DMS 273 (cell line): ENCODE measurements around the gene PLEKHA6.
"Not testable (repeated sequence)": the region's sequence is repeated elsewhere in the genome, so short reads cannot be mapped to it uniquely, and the experiment has no call there.

Experiments
- DNase-seq: peaks from one replicate; lab custom pipeline; 2025; ENCODE audit not compliant: unreplicated experiment; lab: John Stamatoyannopoulos, UW

Gene PLEKHA6

DNA sequence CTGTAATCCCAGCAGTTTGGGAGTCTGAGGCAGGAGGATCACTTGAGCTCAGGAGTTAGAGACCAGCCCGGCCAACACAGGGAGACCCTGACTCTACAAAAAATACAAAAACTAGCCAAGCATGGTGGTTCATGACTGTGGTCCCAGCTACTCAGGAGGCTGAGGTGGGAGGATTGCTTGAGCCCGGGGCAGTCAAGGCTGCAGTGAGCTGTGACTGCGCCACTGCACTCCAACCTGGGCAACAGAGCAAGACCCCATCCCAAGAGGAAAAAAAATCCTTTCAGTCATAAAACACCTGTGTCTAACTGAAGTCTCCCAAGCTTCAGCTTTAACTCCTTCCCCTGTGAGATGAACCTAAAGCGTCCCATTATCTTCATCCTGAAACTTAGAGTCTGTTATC, 112.9 kb downstream of the PLEKHA6 start:
- no peak for DNase-seq

DNA sequence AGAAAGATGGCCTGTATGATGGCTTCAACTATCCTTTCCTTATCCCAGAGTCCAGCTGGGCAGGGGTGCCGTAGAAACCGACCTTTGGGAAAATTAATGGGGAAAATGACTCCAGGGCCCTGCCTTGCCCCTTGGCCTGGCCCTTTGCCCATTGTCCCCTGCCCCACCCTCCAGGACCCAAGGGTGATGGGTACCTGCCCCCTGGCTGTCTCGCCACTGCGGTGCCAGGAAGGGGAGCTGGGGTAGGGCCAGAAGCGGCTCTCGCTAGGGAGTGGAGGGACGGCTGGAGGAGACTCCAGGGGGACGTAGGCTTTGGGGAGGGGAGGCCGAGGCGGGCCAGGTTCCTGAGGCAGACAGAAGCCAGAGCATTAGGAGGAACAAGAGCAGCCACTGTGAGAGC, 116.8 kb downstream of the PLEKHA6 start:
- DNase-seq = no peak

DNA sequence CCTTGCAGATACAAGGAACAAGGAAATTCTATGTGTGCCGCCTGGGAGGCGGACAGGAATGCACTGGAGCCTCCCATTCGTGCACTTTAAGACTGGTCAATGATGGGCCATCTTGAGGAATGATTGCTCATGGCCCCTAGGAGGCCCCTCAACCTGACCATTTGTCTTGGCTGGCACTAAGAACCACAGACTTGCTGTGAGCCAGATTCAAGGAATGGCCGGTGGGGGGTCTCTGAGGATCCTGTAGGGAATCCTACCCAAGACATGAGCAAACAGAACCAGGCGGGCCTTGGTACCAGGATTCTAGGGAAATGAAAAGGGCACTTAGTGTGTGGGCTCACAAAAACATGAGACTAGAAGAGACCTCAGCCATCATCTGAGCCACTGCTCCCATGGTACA, 117.8 kb downstream of the PLEKHA6 start:
- no peak for DNase-seq

DNA sequence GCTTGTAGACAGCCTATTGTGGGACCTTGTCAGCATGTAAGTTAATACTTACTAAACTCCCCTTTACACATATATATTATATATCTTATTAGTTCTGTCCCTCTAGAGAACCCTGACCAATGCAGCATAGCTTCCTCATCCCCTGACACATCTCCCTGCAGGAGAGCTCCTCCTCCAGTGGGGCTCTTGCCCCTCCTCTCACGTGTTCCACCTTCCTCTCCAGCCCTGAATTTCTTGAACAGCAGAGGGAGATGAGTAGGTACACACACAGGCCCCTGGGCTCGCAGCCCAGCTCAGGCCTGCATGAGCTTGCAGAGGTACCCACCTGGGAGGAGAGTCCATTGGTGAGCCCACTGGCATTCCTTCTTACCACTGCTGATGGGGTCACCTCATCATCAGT, 118.7 kb downstream of the PLEKHA6 start:
- DNase-seq = peak; percentile 28

DNA sequence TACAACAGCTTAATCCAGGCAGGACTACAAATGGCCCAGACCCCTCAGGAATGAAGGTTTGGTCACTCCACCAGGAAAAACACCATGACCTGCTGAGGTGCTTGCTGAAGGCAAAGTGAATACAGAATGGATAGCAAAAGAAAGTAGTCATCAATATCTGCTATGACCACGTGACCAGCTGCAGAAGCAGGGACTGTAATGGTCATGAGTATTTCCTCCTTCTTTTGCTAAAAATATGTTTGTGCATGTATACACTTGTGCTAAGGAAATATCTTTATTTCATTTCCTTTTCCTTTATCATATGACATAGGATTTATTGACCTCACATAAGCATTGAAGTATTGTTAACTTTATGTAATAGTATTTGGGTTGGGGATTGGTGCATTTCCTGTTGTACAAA, 119.5 kb downstream of the PLEKHA6 start:
- DNase-seq = no peak

DNA sequence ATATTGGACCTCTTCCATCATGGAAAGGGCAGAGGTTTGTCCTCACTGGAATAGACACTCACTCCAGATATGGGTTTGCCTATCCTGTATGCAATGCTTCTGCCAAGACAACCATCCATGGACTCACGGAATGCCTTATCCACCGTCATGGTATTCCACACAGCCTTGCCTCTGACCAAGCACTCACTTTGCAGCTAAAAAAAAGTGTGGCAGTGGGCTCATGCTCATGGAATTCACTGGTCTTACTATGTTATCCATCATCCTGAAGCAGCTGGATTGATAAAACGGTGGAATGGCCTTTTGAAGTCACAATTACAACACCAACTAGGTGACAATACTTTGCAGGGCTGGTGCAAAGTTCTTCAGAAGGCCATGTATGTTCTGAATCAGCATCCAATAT, 120.3 kb downstream of the PLEKHA6 start:
- DNase-seq = not testable (repeated sequence)

DNA sequence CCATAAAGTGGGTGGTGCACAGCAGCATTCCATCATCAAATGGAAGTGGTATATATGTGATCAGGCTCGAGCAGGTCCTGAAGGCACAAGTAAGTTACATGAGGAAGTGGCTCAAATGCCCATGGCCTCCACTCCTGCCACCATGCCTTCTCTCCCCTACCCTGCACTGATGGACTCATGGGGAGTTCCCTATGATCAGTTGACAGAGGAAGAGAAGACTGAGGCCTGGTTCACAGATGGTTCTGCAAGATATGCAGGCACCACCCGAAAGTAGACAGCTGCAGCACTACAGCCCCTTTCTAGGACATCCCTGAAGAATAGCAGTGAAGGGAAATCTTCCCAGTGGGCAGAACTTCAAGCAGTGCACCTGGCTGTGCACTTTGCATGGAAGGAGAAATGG, 121.2 kb downstream of the PLEKHA6 start:
- not testable (repeated sequence) for DNase-seq

DNA sequence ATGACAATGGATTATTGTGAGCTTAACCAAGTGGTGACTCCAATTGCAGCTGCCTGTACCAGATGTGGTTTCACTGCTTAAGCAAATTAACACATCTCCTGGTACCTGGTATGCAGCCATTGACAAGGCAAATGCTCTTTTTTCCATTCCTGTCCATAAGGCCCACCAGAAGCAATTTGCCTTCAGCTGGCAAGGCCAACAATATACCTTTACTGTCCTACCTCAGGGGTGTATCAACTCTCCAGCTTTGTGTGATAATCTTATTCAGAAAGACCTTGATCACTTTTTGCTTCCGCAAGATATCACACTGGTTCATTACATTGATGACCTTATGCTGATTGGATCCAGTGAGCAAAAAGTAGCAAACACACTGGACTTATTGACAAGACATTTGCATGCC, 122.2 kb downstream of the PLEKHA6 start:
- DNase-seq = not testable (repeated sequence)

DNA sequence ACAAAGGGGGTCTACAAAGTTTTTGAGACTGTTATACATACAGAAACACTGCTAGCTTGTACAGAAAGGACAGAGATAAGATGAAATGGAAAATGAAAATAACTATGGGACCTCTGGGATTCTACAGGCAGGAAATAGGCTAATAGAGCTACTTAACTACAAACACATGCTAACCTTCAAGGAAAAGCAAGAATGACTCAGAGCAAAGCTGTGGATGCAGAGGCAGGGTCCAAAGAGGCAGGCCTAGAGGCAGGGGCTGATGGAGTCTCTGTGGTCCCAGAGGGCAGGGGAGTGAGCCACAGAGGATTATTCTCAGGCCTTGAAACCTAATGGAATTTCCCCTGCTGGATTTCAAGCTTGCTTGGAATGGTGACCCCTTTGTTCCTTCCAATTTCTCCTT, 127.2 kb downstream of the PLEKHA6 start:
- no peak for DNase-seq

DNA sequence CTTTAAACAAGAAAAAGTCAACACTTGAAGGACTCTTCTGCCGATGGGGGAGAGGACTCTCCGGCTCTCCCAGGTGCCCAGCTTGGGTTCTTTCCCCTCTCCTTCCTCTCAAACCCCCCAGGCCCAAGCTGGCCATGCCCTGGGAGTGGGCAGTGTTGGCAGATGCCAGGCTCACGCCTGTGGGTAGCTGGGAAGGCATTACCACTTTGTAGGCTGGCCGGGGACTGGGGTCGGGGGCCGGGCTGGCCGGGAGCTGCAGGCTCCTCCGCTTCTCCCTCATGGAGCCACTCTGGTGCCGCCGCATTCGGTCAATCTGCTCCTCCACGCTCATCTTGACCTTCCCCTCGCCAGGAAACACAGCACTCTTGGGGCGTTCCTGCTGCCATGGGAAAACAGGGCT, 129.5 kb downstream of the PLEKHA6 start:
- DNase-seq = no peak

DNA sequence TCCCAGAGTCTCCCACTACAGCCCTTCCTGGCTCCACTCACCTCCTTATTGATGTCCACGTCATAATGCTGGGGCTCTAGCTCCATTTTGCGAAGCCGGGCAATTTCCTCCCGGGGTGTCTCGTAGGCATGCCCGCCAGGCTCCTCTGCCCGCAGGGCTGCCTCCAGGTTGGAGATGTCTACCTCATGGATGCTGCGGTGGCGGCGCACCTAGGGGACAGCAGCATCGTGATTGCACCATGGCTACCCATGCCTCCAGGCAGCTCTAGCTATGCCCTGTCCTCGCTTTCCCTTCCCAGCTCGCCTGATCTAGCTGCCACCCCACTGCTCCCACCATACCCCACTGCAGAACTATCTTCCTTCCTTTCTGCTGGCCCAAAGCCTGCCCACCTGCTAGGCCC, 130.8 kb downstream of the PLEKHA6 start:
- no peak for DNase-seq

DNA sequence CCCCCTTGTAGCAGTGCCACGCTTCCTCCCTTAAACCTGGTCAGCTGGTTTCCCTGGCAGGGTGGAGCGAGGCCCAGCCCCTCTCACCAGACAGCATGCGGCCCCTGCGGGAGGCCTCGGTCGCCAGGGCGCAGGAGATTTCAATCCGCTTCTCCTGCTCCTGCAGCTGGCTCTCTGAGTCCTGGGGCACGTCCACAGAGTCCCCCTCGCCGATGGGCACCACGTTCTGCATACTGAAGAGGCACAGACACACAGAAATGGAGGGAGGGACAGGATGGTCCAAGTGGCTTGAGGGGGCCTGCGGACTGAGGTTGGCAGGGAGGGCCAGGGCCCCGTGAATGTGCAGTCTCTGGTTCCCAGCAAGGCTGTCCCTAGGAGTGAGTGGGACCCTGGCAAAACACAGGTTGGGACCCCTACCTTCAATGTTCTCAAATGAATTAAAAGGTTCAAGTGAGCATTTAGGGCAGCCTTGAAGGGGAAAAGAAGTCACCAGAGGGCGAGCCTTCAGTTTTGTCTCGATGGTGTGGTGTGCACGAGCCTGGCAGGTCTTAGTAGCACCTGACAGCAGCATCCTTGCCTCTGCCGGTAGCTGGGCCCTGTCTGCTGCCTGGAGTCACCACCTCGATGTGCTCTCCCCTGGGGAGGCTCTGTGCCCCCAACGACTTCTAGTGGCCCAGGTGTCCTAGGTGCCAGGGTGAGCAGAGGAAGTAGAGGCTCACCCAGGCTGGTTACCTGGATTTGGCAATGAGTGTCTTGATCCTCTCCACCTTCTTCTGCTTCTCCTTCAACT, 131.5 kb downstream of the PLEKHA6 start:
- DNase-seq = no peak

DNA sequence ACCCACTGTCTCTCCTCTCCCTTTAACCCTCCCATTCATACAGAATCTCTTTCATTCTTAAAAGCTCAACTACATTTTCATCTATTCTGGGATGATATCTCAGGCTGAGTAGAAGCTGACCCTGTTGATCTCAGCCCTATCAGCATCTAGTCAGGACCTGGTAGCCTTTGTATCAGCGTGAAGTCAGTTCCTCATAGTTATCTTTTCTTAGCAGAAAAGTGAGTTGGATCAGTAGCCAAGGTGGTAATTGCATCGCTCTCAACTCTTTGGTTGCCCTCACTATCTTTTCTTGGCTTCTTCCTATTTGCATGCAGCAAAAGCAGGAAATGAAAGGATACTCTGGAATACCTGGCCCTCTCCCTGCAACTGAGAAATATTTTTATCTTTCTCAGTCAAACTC, 132.4 kb downstream of the PLEKHA6 start:
- DNase-seq = no peak

DNA sequence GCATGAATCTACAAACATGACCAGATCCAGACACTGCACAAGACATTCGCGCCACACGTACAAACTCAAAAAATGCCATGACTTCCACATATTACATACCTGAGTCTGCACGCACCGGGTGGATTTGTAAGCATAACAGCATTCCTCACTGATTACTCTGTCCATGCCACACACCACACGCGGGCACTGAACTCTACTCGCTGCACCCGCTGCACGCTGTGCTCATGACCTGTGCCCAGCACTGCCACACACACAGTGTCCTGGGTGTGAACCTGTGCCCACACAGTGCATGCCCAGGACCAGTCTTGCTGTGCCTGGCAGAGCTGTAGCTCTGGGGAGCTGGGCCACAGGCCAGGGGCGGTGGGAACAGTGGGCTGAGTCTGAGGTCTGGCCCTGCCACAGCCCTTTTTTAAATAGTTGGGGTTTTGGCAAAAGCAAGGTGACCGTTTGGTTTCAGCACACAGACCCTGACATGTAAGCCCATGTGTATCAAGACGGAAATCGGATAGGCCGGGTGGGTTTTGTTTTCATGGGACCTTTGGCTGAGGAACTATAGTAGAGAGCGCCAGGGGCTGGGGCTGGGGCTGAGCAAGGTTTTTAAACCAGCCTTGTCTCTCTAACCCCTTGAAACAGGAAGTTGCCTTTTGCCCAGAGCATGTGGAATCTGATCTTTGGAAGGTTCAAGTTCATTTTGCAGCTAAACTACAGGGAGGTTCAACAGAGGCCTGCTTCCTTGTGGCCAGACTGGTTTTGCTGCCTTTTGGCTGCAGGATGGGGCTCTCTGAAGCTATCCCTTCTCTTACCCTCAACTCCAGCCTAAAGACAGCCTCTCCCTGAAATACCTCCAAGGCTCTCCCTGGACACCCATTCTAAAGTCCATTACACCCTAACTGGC, 133.6 kb downstream of the PLEKHA6 start:
- no peak for DNase-seq

DNA sequence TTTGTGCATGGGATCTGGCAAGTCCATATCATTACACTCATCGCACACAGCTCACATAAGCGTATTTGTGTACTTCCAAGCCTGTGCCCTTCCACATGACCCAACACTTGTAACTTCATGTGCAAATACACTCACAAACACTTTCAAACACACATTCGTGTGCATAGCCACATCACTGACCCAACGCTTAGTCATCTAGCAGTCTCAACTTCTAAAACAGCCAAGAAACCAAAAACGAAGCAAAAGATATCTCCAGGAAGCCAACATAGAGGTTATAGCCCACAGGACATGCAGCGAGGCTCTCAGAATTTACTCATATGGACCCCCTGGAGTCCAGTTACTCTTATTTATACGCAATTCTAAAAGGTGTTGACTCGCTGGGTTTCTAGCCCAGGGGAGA, 135.1 kb downstream of the PLEKHA6 start:
- no peak for DNase-seq

DNA sequence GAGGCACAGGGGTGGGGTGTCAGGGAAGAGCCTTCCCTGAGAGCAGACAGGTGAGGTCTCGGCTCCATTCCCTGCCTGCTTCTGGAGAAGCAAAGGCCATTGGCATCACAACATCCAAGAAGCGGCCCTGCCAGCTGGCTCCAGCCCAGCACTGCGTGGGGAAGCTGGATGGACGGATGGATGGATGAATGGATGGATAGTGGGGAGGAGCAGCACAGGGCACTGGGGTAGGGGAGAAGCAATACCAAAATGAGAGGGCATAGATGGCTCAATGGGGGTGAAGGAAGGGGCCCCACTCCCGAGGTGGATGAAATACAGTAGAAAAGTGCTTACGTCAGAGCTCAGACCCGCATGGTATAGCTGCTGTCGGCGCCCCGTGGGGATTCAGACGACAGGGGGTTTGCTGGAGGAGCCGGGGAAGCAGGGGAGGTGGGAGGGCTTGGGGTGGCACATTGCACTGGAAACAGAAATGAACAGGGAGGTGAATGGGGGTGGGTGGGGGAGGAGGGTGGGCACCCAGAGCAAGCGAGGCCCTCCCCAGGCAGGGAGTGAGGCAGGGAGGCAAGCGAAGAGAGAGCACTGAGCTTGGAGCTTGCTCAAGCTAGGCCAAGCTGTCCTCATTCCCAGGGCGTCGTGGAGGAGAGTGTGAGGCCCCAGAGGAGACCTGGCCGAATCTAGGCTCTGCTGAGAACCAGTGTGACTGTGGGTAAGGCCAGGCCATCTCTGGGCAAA, 136.4 kb downstream of the PLEKHA6 start:
- DNase-seq = no peak

DNA sequence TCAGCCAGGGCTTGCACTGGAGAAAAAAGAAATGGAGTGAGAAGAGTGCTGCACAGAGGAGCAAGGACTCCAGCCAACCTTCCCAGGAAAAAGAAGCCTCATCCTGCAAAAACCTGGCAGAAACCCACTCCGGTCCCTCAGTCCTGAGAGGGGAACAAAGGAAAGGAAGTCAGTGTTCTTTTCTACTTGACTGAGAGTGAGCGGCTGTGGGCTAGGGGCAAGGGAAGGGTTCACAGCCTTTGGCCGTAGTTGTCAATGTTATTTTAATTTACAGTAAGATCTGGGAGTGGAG, 137.0 kb downstream of the PLEKHA6 start:
- DNase-seq = no peak

DNA sequence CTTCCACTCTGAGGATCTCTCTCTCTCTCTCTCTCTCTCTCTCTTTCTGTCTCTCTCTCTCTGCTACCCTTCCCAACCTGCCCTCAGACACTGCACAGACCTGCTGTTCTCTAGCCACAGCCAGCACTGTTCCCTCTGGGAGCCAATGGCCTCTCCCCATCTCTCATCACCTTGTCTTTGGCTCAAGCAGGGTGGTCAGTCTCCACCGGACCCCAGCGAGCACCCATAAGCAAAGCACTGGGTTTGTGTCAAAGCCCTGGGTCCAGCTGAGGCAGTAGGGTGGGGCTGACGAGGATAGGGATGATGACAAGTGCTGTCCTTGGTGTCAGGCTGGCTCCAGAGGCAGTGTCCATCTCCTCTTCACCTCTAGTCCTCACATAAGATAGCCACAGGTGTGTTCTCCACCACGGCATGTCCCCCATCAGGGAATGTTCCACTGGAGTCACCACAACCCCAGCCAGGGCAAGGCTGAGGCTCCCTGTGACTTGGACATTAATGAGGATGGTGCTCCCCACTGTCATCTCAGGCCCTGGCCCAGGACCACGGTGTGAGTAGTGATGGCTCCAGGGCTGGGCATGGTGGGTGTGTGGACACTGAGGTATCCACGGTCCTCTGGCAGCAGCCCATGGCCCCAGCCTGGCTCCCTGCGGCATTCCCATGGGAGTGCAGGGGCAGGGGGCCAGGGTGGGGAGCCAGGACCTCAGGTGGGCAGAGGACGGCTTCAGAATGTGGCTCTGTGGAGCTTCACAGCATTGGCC, 137.5 kb downstream of the PLEKHA6 start:
- no peak for DNase-seq

DNA sequence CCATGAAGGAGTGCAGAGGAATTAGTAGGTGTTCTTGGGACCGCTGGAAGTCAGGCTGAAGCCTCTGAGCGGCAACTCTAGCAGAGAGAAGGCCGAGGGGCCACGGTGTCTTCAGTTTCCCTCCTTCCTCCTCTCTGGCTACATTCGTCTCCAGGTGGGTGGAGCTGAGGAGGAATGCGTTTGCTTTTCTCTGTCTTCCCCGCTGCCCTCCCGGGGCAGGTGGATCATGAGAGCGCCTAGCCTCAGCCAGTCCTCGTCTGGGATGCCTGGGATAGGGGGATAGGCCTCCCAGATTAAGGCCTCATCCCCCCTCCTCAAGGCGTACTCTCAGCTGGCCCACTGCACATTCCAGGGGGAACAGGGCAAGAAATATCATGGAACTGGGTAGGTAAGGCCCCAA, 138.5 kb downstream of the PLEKHA6 start:
- no peak for DNase-seq

DNA sequence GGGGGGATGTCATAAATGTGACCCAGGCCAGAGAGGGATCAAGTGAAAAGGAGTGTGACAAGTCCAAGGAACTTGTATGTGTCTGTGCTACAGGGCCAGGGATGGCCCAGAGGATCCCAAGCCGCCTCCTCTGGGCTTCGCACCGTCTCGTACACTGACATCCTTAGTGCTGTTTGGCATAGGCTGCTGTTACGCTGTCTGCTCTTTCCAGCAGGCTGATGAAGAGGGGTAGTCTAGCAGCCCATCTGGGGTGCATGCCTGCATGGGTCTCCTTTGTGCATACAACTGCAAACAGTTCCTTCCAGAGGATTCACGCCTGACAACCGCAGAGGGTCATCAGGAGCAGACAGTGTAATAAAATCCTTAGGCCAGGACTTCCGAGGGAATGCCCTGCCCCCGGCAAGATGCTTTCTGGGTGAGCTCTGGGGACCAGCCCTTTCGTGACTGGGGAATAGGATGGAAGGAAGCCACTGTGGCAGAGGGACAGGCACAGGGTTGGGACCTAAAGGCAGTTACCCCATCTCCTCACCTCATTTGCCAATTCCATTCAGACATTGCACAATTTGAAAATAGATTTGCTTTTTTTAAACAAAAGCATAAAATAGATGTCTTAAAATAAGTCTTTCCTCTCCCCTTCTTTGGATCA, 139.6 kb downstream of the PLEKHA6 start:
- no peak for DNase-seq

DNA sequence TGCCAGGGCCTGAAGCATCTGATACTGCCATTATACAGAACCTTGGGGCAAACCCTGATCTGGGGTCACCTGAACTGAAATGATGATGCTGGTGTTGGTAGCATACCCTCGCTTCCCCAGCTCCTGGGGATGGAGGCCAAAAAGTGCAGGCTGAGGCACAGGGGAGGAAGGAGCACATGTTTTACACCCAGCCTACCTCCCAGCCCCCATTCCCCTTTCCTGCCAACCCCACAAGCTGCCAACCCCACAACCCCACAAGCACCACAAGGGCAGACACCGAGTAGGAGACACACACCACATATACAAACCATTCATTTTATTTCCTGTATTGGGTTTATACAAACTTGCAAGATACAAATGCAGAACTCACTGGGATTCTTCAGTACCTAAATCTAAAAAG, 141.2 kb downstream of the PLEKHA6 start:
- DNase-seq = no peak
